HG02870 (cell line): ENCODE measurements around the gene IGLON5.

Experiments
- ATAC-seq: cut with Tn5 transposase; IDR thresholded peaks from one replicate; pipeline ENCODE4 v1.9.1; 2021; ENCODE audit warnings: mild to moderate bottlenecking, moderate library complexity; ENCODE audit not compliant: unreplicated experiment

The IGLON5 gene

DNA sequence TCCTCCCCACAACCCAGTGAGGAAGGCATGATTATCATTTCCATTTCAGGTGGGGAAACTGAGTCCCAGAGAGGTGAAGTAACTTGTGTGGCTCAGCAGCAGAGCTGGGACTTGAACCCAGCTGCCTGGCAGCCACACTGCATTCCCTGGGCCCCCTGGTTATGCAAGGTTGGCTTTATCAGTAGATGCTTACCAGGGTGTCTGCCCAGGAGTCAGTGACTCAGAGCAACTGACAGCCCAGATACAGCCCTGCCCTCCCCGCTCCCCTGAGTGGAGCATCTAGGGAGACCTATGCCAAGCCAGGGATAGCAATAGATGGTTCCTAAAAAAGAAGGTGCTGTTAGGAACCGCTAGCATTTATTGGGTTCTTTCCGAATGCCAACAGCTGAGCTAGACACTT is 5.9 kb downstream of the IGLON5 start:
- no peak for ATAC-seq

DNA sequence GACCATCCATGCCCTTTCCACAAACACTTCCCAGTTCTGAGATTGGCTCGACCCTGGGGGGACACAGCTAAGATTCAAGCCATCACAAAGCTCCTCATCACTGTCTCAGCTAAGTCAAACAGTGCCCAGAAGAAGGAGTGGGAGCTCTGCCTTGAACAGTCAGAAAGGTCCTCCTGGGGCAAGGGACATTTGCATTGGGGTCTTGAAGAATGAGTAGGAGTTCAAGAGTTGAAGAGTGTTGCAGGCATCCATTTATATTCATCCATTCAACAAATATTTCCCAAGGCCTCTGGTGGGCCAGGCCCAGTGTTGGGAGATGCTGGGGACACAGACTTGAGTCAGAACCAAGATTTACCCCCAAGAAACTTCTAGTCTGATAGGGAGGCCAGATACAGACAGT is 6.5 kb downstream of the IGLON5 start:
- no peak for ATAC-seq

DNA sequence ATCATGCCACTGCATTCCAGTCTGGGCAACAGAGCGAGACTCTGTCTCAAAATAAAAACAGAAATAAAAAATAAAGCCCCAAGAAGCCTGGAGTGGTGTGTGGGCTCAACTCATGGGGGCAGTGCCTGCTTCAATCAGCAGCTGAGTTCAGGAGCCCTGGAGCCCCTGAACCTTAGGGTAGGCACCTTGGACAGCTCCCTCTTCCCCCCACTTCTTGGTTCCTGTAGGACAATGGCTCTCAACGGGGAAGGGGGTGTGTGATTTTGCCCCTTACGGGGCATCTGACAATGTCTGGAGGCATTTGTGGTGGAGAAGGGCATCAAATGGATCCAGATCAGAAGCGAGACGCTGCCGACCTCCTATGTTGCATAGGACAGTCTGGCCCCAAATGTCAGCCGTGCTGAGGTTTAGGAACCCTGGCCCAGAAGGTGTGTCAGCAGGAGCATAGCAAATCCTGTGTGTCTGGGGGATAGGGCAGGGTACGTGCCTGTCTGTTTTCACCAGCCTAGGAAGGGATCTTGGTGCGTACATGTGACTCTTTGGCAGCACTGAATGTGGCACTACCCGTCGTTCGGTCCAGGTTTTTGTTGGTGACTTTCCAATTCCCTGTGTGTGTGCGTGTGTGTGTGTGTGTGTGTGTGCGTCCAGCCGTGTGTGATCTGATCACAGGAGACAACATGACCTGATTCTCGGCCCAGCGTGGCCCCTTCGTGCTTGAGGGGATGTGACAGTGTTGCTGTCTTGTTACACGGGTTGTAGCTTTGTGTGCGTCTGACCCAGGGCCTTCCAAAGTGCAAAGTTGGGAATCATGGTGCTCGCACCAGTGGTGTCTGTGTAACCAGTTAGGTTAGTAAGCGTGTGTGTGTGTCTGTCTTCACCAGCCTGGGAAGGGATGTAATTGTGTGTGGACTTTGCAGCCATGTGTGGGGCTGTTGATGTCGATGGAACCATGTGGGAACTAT is 7.5 kb downstream of the IGLON5 start:
- ATAC-seq, result no peak

DNA sequence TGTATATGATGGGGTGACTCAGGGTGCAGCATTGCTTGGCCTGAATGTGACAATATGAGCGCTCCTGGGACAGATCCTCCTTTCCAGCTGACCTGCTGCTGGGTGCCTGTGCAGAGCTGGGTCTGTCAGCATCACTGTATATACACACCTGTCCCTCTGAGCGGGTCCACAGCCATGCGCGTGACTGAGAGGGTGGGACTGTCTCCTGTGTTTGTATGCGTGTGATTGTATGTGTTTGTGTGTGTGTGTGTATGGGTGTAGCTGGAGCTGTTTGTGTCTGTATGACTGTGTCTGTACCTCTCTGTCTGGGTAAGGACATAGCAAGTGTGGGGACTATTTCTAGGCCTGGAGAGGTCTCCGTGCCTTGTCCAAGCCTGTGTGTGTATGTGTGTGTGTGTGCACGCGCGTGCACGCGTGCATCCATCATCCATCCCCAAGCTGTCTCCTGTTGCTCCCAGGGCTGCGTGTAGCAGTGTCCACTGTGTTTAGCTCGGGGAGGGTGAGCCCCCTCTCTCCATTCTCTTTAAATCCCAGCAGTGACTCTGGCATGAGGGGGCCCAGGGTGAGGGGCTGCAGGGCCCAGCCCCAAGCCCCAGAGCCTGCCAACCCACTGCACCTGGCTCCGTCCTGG is 8.3 kb downstream of the IGLON5 start:
- no peak for ATAC-seq

DNA sequence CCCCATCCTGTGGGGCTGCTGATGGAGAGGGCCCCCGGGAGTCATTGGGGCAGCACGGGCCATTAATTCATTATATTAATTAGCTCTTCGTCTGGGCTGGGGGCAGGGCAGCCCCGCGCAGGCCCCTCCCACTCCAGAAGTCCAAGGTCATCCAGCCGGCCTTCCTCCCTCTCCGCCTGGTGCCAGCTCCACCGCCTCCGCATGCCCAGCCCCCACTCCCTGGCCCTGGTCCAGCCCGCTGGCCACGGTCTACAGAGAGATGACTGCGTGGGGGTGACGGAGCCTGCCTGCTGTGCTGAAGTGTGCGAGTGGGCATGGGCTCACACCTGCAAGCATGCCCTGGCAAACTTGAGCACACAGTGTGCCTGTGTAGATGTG is 8.8 kb downstream of the IGLON5 start:
- no peak for ATAC-seq

DNA sequence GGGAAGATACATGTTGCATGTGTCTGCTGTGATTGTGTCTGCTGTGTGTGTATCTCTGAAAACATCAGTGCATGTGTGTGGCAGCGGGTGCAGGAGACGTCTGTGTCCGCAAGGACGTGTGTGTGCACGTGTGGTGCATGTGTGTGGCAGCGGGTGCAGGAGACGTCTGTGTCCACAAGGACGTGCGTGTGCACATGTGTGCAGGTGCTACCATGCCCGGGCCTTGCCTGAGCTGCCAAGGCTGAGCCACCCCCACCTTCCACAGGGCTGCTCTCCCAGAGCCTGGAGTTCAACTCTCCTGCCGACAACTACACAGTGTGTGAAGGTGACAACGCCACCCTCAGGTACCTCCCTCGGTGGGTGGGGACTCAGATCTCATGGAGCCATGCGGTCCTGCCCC is 10.4 kb downstream of the IGLON5 start:
- no peak for ATAC-seq

DNA sequence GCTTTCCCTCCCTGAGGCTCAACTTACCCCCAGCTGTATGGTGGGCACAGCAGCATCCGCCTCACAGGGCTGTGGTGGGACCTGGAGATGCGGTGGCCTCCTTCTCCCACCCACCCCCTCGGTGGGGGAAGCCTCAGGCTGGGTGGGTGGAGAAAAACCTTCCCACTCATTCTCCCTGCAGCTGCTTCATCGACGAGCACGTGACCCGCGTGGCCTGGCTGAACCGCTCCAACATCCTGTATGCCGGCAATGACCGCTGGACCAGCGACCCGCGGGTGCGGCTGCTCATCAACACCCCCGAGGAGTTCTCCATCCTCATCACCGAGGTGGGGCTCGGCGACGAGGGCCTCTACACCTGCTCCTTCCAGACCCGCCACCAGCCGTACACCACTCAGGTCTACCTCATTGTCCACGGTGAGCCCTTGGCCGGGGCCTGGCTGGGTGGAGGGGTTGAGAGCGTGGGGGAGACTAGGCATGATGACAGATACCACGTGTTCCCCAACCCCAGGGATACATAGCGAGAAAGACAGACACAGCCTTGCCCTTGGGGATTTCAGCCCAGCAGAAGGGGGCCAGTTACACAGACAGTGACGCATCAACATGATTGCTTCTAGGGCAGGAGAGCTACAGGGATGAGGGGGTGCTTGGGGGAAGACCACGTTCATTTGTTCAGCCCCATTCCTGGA is 12.2 kb downstream of the IGLON5 start:
- no peak for ATAC-seq

DNA sequence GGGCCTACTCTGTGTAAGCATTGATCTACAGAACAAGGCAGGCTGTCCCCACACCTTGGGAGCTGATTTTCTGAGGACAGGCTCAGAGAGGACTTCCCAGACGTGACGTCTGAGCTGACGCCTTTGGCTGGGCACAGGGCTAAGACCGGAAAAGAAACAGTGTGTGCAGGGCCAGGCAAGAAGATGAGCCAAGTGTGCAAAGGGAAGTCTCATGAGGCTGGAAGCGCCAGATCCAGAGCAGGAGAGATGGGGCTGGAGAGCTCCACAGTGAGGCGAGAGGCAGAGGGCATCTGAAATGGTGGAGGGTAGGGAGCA is 12.7 kb downstream of the IGLON5 start:
- no peak for ATAC-seq

DNA sequence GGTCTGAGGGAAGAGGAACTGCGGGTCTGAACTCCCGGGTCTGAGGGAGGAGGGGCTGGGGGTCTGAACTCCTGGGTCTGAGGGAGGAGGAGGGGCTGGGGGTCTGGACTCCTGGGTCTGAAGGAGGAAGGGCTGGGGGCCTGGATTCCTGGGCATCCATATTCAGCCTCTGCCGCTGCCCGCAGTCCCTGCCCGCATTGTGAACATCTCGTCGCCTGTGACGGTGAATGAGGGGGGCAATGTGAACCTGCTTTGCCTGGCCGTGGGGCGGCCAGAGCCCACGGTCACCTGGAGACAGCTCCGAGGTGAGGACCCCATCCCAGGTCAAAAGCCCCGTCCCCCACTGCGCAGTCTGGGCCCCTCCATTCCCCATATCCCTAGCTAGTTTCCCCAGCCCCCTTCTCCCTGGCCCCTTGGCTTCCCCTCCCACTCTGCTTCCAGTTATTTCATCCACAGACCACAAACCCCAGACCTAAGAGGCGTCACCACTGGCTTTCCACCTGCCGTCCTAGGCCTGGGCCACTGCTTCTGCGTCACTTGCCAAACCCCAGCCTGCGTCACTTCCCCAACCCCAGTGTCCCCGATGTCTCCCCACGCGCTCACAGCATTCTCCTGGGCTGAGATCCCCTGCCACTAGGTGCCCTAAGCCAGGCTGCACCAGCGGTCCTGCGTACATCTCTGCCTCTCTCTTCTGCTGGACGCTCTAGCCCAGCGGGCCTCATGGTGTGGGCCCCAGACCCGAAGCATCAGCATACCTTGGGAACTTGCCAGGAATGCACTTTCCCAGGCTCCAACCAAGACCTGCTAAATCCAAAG is 13.9 kb downstream of the IGLON5 start:
- ATAC-seq, result no peak

DNA sequence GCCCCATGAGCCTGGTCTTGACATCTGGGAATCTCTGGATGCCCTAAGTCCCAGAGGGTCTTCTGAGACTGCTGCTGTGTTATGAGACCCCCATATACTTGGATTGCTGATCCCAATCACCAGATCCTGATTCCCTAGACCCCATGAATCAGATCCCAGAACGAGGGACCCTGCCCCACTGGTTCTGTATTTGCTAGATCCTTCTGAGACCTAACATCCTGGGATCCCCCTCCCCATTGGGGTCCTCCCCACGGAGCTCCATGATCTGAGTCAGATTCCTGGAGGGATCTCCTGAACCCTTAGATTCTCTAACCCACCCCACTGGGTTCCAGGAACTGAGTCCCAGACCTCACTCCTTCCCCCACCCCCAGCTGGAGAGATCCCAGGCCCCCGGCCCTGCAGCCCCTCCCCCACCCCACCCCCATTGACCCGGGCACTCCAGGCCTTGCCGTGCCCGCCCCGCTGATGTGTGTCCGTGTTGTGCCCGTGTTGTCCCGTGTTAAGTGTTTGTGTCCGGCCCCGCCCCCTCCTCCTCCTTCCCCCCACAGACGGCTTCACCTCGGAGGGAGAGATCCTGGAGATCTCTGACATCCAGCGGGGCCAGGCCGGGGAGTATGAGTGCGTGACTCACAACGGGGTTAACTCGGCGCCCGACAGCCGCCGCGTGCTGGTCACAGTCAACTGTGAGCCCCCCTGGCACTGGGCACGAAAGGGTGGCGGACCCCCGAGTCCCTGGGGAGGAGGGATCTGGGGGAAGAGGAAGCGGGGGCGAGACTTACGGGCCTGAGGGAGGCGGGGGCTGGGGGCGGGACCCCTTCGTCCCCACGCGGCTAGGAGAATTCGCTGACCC is 15.0 kb downstream of the IGLON5 start:
- no peak for ATAC-seq

DNA sequence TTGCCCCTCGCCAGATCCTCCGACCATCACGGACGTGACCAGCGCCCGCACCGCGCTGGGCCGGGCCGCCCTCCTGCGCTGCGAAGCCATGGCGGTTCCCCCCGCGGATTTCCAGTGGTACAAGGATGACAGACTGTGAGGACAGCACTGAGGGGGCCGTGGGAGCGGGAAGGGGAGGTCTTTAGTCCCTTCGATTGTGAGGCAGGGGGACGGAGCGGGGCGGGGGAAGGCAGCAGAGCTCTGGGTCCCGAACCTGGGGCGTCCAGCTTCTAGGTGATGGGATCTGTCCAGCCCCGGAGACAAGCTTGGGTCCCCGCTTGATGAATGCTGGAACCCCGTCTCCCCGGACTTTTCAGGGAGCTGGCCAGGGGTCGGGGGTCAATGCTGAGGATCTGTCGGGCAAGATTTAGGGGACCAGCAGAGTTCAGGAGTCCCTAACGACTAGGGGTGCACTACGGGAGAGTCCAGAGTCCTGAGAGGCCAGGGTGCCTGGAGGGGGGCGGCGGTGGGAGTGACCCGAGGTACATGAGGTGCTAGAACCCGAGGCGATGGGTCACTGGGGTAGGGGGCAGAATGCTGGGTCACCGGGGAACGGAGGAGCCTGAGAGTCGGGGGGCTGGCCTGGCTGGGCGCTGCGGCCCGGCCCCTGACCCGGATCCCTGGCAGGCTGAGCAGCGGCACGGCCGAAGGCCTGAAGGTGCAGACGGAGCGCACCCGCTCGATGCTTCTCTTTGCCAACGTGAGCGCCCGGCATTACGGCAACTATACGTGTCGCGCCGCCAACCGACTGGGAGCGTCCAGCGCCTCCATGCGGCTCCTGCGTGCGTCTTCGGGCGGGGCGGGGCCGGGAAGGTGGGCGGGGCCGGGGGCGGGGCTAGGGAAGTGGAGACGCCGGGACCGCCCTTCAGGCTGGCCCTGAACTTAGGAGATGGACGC is 15.9 kb downstream of the IGLON5 start:
- ATAC-seq, result no peak

DNA sequence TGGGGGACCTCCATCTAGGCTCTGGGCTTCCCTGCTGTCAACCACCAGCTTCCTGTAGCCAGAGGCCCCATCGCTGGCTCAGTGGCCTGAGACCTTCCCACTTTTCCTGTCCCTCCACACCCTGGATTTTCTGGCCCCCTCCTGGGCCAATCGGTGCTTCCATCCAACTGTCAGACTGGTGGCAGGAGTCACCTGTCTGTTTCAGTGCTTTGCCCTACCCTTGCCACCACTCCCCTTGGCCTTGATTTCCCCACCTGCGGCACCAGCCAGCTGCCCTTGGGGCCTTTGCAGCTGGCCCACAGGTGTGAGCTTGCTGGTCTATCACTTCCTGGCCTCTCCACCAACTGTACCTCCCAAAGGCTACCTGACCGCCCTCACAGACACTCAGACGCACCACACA is 18.0 kb downstream of the IGLON5 start:
- ATAC-seq, result no peak

DNA sequence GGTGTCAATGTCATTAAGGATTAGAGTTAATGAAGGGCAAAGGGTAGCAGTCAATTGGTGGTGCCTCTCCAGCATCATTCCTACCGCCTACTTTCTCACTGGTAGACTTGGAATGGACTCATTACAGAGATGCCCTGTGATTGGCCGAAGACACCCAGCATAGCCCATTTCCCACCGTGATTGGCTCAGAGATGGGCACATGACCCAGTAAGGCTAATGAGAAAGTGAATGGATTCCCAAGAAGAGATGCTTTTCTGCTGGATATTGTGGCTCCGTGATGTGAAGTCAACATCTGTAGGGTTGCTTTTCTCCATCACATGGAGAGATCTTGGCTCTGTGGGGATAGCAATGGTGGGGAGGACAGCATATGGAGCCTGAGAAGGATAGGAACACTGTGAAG is 18.9 kb downstream of the IGLON5 start:
- no peak for ATAC-seq

DNA sequence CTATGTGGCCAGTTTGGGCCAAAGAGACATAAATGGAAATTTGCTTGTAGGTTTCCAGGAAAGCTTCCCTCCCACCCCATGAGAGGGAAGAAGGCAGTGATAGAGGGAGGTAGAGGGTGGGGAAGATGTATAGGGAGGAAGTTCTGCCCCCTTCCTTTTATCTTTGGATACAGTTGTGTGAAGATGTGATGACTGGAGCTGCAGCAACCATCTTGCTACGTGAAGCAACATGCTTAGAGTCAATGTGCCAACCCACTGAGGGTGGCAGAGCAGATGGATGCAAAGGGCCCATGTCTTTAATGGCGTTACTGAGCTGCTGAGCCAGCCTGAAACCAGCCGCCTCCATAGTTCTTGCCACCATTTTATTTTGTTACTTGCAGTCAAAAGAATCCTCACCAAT is 19.7 kb downstream of the IGLON5 start:
- ATAC-seq, result no peak

DNA sequence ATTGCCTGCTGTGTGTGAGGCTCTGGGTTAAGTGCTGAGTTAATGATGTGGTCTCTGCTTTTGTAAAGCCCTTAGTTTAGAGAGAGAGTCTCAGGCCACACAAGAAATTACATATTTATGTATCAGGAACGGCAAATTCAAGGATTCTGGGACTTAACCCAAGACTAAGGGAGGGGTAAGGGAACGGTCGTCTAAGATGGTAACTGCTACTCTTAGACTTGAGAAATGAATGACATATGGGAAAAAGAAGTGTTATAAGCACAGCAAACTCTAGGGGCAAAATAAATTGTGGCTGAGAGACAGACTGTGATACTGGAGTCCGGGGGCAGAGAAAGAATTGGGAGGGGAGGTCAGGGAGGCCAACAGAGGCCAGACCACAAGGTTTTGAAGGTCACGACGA is 20.3 kb downstream of the IGLON5 start:
- ATAC-seq, result no peak

DNA sequence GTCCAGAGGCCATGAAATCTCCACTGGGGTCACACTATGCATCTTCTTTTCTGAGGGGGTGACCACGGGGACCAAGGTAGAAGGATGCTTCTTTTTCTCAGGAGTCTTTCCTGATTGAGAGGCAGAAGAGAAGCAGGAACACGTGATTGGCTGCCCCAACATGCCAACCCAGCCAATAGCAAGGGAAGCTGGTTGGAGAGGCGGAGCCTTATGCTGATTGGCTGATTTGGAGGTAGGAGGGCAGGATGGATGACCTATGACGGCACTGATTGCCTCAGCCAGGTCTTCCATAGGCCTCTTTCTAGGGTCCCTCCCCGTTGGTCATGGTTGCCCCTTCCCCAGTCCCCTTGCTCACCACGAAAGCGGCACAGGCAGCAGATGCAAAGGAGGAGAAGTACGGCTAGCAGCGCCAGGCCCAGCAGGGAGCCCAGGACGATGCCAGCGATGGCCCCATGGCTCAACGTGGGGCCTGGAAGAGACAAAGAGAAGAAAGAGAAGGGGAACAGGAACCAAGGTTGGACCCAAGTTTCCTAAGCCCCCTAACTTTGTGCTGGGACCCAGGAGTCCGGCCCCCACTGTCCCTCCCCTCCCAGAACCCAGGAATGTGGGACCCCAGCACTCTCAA is 22.5 kb downstream of the IGLON5 start:
- ATAC-seq, result no peak

DNA sequence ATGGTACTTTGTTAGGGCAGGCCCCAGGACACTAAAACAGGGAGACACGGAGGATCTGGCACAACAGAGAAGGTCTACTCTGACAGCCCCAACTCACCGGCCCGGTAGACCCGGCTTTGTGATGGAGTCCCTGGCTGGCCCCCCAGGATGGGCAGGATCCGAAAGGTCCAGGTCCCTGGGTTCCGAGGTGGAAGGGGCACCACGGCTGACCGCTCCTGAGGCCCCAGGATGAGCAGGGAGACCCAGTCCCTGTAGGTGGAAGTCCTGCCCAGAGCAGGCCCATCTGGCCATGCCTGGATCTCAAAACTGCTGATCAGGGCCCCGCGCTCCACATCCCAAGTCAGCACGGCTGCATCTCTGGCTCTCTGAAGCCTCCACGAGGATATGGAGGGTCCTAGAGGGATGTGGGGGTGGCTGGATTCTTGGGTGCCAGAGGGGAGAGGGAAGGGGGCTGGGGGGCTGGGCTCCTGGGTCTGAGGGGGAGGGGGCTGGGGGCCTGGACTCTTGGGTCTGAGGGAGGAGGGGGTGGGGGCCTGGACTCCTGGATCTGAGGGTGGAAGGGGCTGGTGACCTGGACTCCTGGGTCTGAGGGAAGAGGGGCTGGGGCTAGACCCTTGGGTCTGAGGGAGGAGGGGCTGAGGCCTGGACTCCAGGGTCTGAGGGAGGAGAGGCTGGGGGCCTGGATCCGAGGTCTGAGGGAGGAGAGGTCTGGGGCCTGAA is 25.9 kb downstream of the IGLON5 start:
- no peak for ATAC-seq
